ENCODE measurements around the gene RAE1. TPM values are rescaled to one million over a fixed set of nuclear protein-coding genes. Genes with fewer than 3 reads are reported as not detected.

Gene RAE1
- total and polyA plus RNA-seq, 5 donors, result 9.4 to 15.6 (median 14.5) TPM

- intact Hi-C loops (cut with DNase I), result no loop called here
- no peak overlapping the region for H3K4me3 ChIP-seq (ENCODE audit: low read length)
- DNase-seq (peak in 2 of 3 donors; percentile 61 to 73), ATAC-seq (peak; percentile 20 to 36)
- H3K4me1 ChIP-seq (ENCODE audit: control insufficient read depth, insufficient read depth, low read length), result peaks cover 3% of the 10 kb centered on the region
- WGBS, result 38% methylated on average over 14 of the region's 14 CpGs
- H3K9me3 ChIP-seq (ENCODE audit: control insufficient read depth, low read length), result no peaks in the 10 kb centered on the region
- H3K27ac ChIP-seq (ENCODE audit: low read length), result peak overlapping the region; percentile 82
- no peaks in the 10 kb centered on the region for H3K27me3 ChIP-seq (ENCODE audit: control insufficient read depth, insufficient read depth)
Measured at GRCh38 chr20:57409672-57410397, 58.8 kb downstream of the RAE1 start.

DNA sequence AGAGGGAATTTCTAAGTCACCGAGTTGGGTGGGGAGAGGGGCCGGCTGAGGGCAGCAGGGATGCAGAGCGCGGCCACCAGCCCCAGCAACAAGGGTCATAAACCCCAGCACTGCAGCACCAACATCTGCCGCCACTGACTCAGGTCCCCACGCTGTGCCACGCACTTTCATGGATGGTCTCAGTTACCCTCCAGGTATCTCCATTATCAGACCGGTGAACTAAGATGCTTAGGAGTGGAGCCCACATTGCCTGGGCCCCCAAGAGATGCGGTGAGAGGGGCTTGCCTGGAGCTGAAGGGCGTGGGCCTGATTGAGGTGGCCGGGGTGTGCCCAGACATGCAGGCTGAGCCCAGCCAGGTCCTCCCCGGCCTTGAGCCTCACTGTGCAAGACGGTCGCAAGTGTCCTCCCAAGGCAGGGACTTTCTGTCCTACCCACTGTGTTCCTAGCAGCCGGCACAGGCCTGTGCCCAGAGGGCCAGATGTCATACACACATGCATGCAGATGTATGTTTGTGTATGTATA lies 59.4 kb downstream of the RAE1 start:
- Histone ChIP-seq H3K27me3 (ENCODE audit: control insufficient read depth, insufficient read depth) (no peaks in the 10 kb centered on the region), H3K4me1 (ENCODE audit: control insufficient read depth, insufficient read depth, low read length) (peaks cover 3% of the 10 kb centered on the region), H3K4me3 (ENCODE audit: low read length) (no peak overlapping the region), H3K27ac (ENCODE audit: low read length) (peak overlapping the region; percentile 43), H3K9me3 (ENCODE audit: control insufficient read depth, low read length) (no peaks in the 10 kb centered on the region)
- intact Hi-C loops (cut with DNase I), result no loop called here
- ATAC-seq (no peak), DNase-seq (peak in 1 of 3 donors; percentile 30)
- WGBS, result 73% methylated on average over 15 of the region's 15 CpGs

GRCh38 chr20:57410924-57411323 lies 59.9 kb downstream of the RAE1 start:
- H3K27ac ChIP-seq (ENCODE audit: low read length), result no peak overlapping the region
- DNase-seq (no peak), ATAC-seq (no peak)
- 87% methylated on average over 5 of the region's 5 CpGs for WGBS
- H3K27me3 ChIP-seq (ENCODE audit: control insufficient read depth, insufficient read depth), result no peaks in the 10 kb centered on the region
- peaks cover 3% of the 10 kb centered on the region for H3K4me1 ChIP-seq (ENCODE audit: control insufficient read depth, insufficient read depth, low read length)
- intact Hi-C loops (cut with DNase I), result no loop called here
- no peak overlapping the region for H3K4me3 ChIP-seq (ENCODE audit: low read length)
- H3K9me3 ChIP-seq (ENCODE audit: control insufficient read depth, low read length), result no peaks in the 10 kb centered on the region

DNA sequence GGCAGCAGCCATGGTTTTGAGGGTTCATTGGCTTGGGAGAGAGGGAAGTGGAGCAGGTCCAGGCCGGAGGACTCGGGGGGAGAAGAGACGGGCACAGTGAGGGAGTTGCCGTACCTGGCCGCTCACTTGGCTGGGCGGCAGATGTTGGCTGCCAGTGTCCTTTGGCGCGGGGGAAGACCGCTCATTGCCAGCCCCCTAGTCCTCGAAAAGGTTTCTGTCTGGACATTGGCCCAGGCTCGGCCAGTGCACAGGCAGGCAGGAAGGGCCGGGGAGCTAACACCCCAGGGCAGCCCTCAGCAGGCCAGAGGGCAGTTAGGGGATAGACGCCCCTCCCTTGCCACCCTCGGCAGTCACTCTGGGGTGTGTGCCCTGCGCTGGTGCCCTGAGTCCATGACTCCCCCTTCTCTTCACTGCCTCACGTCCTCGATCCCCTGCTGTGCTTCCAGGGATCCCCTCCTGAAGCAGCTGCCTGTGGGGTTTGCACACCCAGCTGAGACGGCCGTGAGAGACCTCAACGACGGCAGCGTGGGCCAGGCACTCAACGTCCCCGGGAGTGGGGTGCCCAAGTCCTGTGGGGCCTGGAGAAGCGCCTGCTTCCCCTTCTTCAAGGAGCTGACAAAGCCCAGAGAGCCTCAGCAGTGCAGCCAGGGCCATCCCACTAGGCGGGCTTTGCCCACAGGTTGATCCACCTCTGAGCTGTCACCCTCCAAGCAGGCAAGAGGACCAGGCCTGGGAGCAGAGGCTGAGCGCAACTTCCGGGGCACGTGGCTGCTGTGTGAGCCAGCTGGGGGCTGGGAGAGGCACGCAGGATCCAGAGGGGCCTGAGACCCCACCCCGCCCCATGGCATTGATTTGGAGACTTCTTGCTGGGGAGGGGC lies 60.6 kb downstream of the RAE1 start:
- H3K27ac ChIP-seq (ENCODE audit: low read length), result no peak overlapping the region
- no peaks in the 10 kb centered on the region for H3K9me3 ChIP-seq (ENCODE audit: control insufficient read depth, low read length)
- H3K4me1 ChIP-seq (ENCODE audit: control insufficient read depth, insufficient read depth, low read length), result peaks cover 3% of the 10 kb centered on the region
- intact Hi-C loops (cut with DNase I), result no loop called here
- no peaks in the 10 kb centered on the region for H3K27me3 ChIP-seq (ENCODE audit: control insufficient read depth, insufficient read depth)
- peak in 2 of 3 donors; percentile 45 to 57 for DNase-seq
- H3K4me3 ChIP-seq (ENCODE audit: low read length), result no peak overlapping the region
- 76% methylated on average over 31 of the region's 31 CpGs for WGBS
- ATAC-seq, result no peak

DNA sequence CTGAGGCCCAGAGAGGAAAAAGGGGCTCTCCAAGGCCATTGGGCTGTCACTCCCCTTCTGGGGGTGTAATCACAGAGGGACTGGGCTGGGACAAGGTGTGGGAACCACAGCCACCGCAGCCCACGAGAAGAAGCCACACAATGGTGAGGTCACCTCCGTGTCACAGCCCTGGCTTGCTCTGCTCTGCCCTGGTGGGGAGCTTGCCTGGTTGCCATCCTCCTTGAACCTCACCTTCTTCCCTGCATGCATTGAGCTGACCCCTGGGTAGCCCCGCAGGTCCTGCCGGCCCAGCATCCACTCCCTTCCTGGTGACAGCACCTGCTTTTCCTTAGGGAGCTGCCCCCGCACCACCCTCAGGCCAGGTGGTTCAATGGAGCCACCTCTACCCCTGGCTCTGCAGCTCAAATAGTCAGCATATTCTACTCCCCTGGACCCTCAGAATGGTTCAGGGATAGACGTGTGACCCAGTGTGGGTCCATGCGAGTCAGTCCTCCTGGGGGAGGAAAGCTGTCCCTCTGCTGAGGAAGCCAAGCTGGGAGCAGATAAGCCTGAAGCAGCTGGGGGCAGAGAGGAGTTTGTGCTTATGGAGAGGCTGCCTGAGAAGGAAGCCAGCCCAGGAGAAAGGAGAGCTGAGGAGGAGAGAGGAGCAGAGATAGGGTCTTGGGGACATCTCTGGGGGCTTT lies 61.4 kb downstream of the RAE1 start:
- Histone ChIP-seq H3K9me3 (ENCODE audit: control insufficient read depth, low read length) (no peaks in the 10 kb centered on the region), H3K27me3 (ENCODE audit: control insufficient read depth, insufficient read depth) (no peaks in the 10 kb centered on the region), H3K27ac (ENCODE audit: low read length) (no peak overlapping the region), H3K4me1 (ENCODE audit: control insufficient read depth, insufficient read depth, low read length) (peaks cover 3% of the 10 kb centered on the region), H3K4me3 (ENCODE audit: low read length) (no peak overlapping the region)
- intact Hi-C loops (cut with DNase I), result no loop called here
- ATAC-seq (no peak), DNase-seq (peak in 1 of 3 donors; percentile 22)
- 66% methylated on average over 8 of the region's 8 CpGs for WGBS

- DNase-seq (peak in 2 of 3 donors; percentile 32 to 33), ATAC-seq (no peak)
- no peaks in the 10 kb centered on the region for H3K27me3 ChIP-seq (ENCODE audit: control insufficient read depth, insufficient read depth)
- no peaks in the 10 kb centered on the region for H3K4me1 ChIP-seq (ENCODE audit: control insufficient read depth, insufficient read depth, low read length)
- no peak overlapping the region for H3K27ac ChIP-seq (ENCODE audit: low read length)
- intact Hi-C loops (cut with DNase I), result no loop called here
- H3K4me3 ChIP-seq (ENCODE audit: low read length), result no peak overlapping the region
- no peaks in the 10 kb centered on the region for H3K9me3 ChIP-seq (ENCODE audit: control insufficient read depth, low read length)
- WGBS, result 94% methylated on average over 10 of the region's 10 CpGs
Measured at GRCh38 chr20:57413986-57414385, 62.9 kb downstream of the RAE1 start.

DNA sequence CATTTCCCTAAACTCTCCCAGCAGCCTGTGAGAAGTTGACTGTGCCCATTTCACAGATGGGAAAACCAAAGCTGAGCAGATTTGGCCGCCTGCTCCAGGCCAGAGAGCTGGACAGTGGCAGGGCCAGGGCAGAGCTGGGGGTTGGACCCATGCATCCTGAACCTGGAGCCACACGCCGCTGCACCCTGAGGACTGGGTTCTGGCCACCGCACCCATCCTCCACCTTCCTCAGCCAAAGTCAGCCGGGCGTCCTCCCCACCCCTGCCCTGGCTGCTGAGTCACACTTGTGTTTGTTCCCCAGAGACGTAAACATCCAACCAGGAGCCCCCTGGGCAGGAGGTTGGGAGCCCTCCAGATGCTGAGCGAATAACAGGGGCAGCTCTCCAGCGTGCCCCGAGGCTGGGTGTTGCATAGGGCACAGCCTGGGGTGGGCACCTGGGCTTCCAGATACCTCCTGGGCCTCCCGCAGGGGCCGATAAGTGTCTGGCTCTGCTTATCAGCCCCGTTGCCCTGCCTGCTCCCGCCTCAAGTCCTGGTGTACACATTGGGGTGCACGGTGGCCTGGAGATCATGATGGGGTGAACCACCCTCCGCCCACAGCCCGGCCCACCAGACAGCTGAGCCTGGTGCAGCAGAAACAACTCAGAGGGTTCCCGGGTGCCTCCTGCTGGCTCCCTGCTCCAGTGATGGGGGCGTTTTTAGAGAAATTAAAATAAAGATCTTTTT lies 64.0 kb downstream of the RAE1 start:
- Histone ChIP-seq H3K4me1 (ENCODE audit: control insufficient read depth, insufficient read depth, low read length) (no peaks in the 10 kb centered on the region), H3K9me3 (ENCODE audit: control insufficient read depth, low read length) (no peaks in the 10 kb centered on the region), H3K27me3 (ENCODE audit: control insufficient read depth, insufficient read depth) (no peaks in the 10 kb centered on the region), H3K4me3 (ENCODE audit: low read length) (no peak overlapping the region), H3K27ac (ENCODE audit: low read length) (no peak overlapping the region)
- ATAC-seq (no peak), DNase-seq (peak in 1 of 3 donors; percentile 47)
- 66% methylated on average over 19 of the region's 19 CpGs for WGBS
- intact Hi-C loops (cut with DNase I), result no loop called here

GRCh38 chr20:57415771-57416170 lies 64.7 kb downstream of the RAE1 start:
- Histone ChIP-seq H3K9me3 (ENCODE audit: control insufficient read depth, low read length) (no peaks in the 10 kb centered on the region), H3K4me1 (ENCODE audit: control insufficient read depth, insufficient read depth, low read length) (no peaks in the 10 kb centered on the region), H3K27me3 (ENCODE audit: control insufficient read depth, insufficient read depth) (no peaks in the 10 kb centered on the region), H3K27ac (ENCODE audit: low read length) (no peak overlapping the region), H3K4me3 (ENCODE audit: low read length) (no peak overlapping the region)
- intact Hi-C loops (cut with DNase I), result no loop called here
- no peak for ATAC-seq
- 81% methylated on average over 11 of the region's 11 CpGs for WGBS
- peak in 1 of 3 donors; percentile 30 for DNase-seq

- no peak for ATAC-seq
- Histone ChIP-seq H3K27ac (ENCODE audit: low read length) (no peak overlapping the region), H3K9me3 (ENCODE audit: control insufficient read depth, low read length) (no peaks in the 10 kb centered on the region), H3K27me3 (ENCODE audit: control insufficient read depth, insufficient read depth) (no peaks in the 10 kb centered on the region), H3K4me3 (ENCODE audit: low read length) (no peak overlapping the region), H3K4me1 (ENCODE audit: control insufficient read depth, insufficient read depth, low read length) (no peaks in the 10 kb centered on the region)
- DNase-seq, result peak in 1 of 3 donors; percentile 41
- WGBS, result 87% methylated on average over 15 of the region's 15 CpGs
- intact Hi-C loops (cut with DNase I), result no loop called here
Measured at GRCh38 chr20:57416296-57417022, 65.4 kb downstream of the RAE1 start.

Data from right cardiac atrium (tissue), 5 donors.